Measurements from ENCODE around the gene EIF4A3.

Gene EIF4A3

DNA sequence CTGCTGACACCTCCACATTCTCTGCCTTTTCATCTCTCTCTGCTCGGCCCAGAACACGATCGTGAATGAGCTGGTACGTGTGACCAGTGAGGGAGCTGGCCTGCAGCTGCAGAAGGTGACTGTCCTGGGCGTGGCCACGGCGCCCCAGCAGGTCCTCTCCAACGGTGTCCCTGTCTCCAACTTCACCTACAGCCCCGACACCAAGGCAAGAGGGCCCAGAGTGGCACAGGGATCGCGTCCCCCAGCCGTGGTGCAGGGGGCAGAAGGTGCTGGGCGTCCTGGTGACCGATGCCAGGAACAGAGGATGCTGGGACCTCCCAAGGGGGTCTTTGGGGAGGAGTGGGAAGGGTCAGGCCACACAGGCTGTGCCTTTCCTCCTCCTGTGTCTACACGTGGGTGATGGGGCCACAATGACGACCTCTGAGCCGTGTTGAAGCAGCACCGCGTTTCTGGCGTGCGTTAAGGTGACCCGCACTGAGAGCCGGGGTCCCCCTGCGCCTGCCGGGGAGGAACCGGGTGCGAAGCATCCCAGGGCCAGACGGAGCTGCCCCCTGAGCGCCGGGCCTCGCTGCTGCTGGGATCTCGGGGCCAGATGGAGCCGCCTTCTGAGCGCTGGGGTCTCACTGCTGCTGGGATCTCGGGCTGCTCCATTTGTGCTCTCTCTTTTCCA is 28.2 kb downstream of the EIF4A3 start:
- Mint-ChIP-seq H3K27me3 (no peaks in the 10 kb centered on the region), H3K4me1 (ENCODE audit: low read depth) (no peaks in the 10 kb centered on the region), H3K36me3 (ENCODE audit: low read depth) (peaks cover 63% of the 10 kb centered on the region), H3K27ac (no peak overlapping the region), H3K4me3 (no peak overlapping the region), H3K9me3 (no peaks in the 10 kb centered on the region)
- intact Hi-C loops (cut with micrococcal nuclease) = no loop called here

DNA sequence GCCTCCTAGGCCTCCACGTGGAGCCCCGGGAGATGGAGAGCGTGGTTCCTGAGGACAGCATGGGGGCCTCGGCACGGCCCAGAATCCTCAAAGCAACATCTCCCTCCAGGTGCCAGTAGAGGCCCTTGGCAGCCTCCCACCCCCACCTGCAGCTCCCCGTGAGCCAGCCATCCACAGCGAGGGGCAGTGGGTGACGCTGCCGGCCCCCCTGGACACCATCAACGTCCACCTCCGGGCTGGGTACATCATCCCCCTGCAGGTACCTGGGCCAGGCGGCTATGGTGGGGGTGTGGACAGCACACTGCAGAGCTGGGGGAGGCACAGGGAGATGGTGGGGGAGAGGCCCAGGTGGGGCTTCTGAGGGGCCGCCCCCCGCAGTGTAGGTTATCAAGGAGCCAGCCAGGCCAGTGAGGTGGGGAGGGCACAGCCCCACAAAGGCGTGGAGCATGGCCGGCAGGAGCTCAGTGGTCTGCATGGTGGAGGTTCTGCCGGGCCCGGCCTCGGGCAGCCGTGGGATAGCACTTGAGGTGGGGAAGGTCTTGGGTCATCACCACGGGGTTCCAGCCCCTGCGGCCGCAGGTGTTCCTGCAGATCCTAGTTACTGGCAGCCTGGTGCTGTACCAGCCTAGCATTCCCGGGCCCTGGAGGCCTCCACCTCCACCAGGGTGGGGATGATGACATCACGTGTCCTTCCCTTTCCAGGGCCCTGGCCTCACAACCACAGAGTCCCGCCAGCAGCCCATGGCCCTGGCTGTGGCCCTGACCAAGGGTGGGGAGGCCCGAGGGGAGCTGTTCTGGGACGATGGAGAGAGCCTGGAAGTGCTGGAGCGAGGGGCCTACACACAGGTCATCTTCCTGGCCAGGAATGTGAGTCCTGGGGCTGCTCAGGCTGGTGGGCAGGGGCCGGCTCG is 29.2 kb downstream of the EIF4A3 start:
- H3K27ac Mint-ChIP-seq = no peak overlapping the region

DNA sequence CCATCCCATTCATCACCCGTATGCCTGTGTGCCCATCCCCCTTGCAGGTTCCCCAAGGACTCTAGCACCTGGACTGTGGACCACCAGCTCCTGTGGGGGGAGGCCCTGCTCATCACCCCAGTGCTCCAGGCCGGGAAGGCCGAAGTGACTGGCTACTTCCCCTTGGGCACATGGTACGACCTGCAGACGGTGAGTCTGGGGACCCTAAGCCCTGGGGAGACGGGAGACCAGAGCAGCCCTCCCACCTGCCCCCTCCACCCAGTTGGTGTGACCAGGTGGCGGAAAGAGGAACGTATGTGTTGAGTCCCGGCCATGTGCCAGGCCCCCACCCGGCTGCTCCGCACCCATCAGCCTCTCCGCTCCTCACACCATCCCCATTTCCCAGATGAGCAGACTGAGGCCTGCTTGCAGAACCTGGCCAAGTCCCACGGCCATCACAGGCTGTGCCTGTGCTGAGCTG is 30.0 kb downstream of the EIF4A3 start:
- Mint-ChIP-seq H3K4me1 (ENCODE audit: low read depth) (no peaks in the 10 kb centered on the region), H3K4me3 (no peak overlapping the region), H3K27ac (no peak overlapping the region), H3K36me3 (ENCODE audit: low read depth) (peaks cover 81% of the 10 kb centered on the region), H3K9me3 (no peaks in the 10 kb centered on the region), H3K27me3 (no peaks in the 10 kb centered on the region)
- intact Hi-C loops (cut with micrococcal nuclease) = no loop called here

More for the DNA sequence above, 29.2 kb downstream of the EIF4A3 start:
- no peaks in the 10 kb centered on the region for H3K4me1 Mint-ChIP-seq (ENCODE audit: low read depth)
- H3K9me3 Mint-ChIP-seq = no peaks in the 10 kb centered on the region
- H3K4me3 Mint-ChIP-seq = no peak overlapping the region
- H3K27me3 Mint-ChIP-seq = no peaks in the 10 kb centered on the region
- H3K36me3 Mint-ChIP-seq (ENCODE audit: low read depth) = peaks cover 73% of the 10 kb centered on the region
- intact Hi-C loops (cut with micrococcal nuclease) = no loop called here

- no peaks in the 10 kb centered on the region for H3K9me3 Mint-ChIP-seq
- H3K4me1 Mint-ChIP-seq (ENCODE audit: low read depth) = no peaks in the 10 kb centered on the region
- peaks cover 87% of the 10 kb centered on the region for H3K36me3 Mint-ChIP-seq (ENCODE audit: low read depth)
- H3K27me3 Mint-ChIP-seq = no peaks in the 10 kb centered on the region
- intact Hi-C loops (cut with micrococcal nuclease) = no loop called here
- H3K4me3 Mint-ChIP-seq = no peak overlapping the region
- H3K27ac Mint-ChIP-seq = no peak overlapping the region
These were observed 30.5 kb downstream of the EIF4A3 start for GRCh38 chr17:80116276-80116920.

DNA sequence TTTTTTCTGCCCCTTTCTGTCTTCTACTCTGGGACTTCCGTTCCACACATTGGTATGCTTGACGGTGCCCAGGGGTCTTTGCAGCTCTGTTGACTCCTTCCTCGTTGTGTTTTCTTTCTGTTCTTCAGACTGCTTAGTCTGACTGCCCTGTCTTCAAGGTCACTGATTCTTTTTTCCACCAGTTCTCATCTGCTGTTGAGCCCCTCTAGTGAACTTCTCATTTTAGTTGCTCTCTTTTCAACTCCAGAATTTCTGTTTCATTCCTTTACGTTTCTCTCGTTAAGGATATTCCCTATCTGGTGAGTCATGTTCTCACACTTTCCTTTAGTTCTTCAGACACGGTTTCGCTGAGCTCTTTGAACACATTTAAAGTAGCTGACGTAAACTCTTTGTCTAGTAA is 31.8 kb downstream of the EIF4A3 start:
- Mint-ChIP-seq H3K27me3 (no peaks in the 10 kb centered on the region), H3K4me1 (ENCODE audit: low read depth) (no peaks in the 10 kb centered on the region), H3K4me3 (no peak overlapping the region), H3K9me3 (no peaks in the 10 kb centered on the region), H3K36me3 (ENCODE audit: low read depth) (peaks cover 99% of the 10 kb centered on the region), H3K27ac (no peak overlapping the region)
- intact Hi-C loops (cut with micrococcal nuclease) = no loop called here

DNA sequence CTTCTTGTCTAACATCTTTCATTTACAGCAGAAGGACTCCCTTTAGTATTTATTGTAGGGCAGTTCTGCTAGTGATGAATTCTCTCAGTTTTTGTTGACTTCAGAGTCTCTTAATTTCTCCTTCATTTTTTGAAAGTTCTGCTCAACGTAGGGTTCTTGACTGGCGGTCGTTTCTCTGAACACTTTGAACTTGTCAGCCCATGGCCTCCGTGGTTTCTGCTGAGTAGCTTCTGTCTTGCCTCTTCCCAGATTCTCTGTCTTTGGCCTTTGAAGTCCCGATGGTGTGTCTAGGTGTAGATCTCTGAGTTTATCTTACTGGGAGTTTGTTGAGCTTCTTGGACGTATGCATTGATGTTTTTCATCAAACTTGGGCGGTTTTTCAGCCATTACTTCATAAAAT is 32.2 kb downstream of the EIF4A3 start:
- Mint-ChIP-seq H3K4me1 (ENCODE audit: low read depth) (no peaks in the 10 kb centered on the region), H3K9me3 (no peaks in the 10 kb centered on the region), H3K36me3 (ENCODE audit: low read depth) (peaks cover 100% of the 10 kb centered on the region), H3K4me3 (no peak overlapping the region), H3K27ac (no peak overlapping the region), H3K27me3 (no peaks in the 10 kb centered on the region)
- intact Hi-C loops (cut with micrococcal nuclease) = no loop called here

- intact Hi-C loops (cut with micrococcal nuclease) = no loop called here
- no peaks in the 10 kb centered on the region for H3K4me1 Mint-ChIP-seq (ENCODE audit: low read depth)
- no peaks in the 10 kb centered on the region for H3K27me3 Mint-ChIP-seq
- H3K9me3 Mint-ChIP-seq = no peaks in the 10 kb centered on the region
- no peak overlapping the region for H3K27ac Mint-ChIP-seq
- H3K36me3 Mint-ChIP-seq (ENCODE audit: low read depth) = peaks cover 100% of the 10 kb centered on the region
- H3K4me3 Mint-ChIP-seq = no peak overlapping the region
These were observed 33.9 kb downstream of the EIF4A3 start for GRCh38 chr17:80113033-80113484.

DNA sequence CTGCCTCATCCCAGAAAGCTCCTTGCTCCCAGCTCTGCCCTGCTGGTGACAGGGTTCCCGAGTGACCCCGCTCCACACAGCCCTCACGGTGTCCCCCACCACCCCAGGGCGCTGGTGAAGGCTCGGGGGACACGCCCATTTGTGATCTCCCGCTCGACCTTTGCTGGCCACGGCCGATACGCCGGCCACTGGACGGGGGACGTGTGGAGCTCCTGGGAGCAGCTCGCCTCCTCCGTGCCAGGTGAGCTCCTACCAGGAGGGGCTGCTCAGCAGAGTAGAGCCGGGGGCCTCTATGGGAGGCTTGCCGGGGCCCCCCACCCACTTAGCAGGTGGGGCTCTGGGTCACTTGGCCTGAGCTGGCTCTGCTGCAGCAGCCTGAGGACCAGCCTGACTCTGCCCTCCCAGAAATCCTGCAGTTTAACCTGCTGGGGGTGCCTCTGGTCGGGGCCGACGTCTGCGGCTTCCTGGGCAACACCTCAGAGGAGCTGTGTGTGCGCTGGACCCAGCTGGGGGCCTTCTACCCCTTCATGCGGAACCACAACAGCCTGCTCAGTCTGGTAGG is 34.4 kb downstream of the EIF4A3 start:
- H3K4me1 Mint-ChIP-seq (ENCODE audit: low read depth) = no peaks in the 10 kb centered on the region
- intact Hi-C loops (cut with micrococcal nuclease) = no loop called here

DNA sequence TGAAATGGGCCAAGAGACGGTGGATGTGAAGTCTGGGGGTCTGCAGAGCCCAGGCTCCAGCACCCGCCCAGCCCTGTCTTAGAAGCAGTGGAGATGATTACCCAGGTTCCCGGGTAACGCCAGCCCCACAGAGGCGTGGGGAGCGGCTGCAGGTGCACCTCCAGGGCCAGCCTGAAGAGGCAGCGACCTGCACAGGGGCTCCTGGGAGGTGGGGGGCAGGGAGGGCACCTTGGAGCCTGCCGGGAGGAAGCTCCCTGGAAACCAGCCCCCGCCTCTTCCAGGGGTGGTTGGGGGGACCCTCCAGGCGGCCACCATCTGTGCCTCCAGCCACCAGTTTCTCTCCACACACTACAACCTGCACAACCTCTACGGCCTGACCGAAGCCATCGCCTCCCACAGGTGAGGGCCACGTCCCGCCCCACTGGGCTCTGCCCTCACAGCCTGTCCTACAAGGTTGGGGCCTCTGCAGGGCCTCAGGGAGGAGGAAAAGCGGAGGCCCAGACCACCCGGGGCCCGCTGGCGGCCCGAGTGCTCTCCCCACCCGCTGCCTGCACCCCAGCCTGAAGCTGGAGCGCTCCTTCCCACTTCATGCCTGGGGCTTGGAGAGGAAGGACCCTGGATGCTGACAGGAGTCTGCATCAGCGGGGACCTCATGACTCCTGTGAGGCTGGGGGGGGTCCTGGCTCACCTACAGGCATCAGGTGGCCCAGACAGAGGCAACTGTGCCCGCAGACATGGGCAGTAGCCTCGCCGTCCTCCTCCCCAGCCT is 35.0 kb downstream of the EIF4A3 start:
- H3K27ac Mint-ChIP-seq = no peak overlapping the region

More for the DNA sequence above, 34.4 kb downstream of the EIF4A3 start:
- Mint-ChIP-seq H3K27ac (no peak overlapping the region), H3K4me3 (no peak overlapping the region), H3K9me3 (no peaks in the 10 kb centered on the region), H3K27me3 (no peaks in the 10 kb centered on the region), H3K36me3 (ENCODE audit: low read depth) (peaks cover 100% of the 10 kb centered on the region)

GRCh38 chr17:80110927-80111701 is 35.8 kb downstream of the EIF4A3 start:
- intact Hi-C loops (cut with micrococcal nuclease) = no loop called here
- Mint-ChIP-seq H3K4me3 (no peak overlapping the region), H3K27ac (no peak overlapping the region), H3K27me3 (no peaks in the 10 kb centered on the region), H3K36me3 (ENCODE audit: low read depth) (peaks cover 100% of the 10 kb centered on the region), H3K9me3 (no peaks in the 10 kb centered on the region), H3K4me1 (ENCODE audit: low read depth) (no peaks in the 10 kb centered on the region)

More for the DNA sequence above, 35.0 kb downstream of the EIF4A3 start:
- Mint-ChIP-seq H3K4me1 (ENCODE audit: low read depth) (no peaks in the 10 kb centered on the region), H3K27me3 (no peaks in the 10 kb centered on the region), H3K9me3 (no peaks in the 10 kb centered on the region), H3K36me3 (ENCODE audit: low read depth) (peaks cover 100% of the 10 kb centered on the region), H3K4me3 (no peak overlapping the region)
- intact Hi-C loops (cut with micrococcal nuclease) = no loop called here

DNA sequence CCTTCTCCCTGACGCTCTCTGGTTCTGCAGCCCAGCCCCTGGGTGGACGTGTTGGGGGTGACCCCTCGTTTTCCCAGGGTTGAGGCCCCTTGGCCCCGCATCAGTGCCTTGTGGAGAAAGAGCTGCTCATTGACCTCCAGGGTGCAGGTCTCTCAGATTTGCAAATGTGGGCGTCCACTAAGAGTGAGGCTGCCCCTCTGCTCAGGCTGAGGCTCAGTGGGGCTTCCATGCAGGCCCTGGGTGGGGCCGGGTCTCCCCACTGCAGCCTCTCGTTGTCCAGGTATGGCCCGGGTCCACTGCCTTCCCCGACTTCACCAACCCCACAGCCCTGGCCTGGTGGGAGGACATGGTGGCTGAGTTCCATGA is 36.5 kb downstream of the EIF4A3 start:
- Mint-ChIP-seq H3K9me3 (no peaks in the 10 kb centered on the region), H3K36me3 (ENCODE audit: low read depth) (peaks cover 100% of the 10 kb centered on the region), H3K27ac (no peak overlapping the region), H3K4me3 (no peak overlapping the region), H3K4me1 (ENCODE audit: low read depth) (no peaks in the 10 kb centered on the region), H3K27me3 (no peaks in the 10 kb centered on the region)
- intact Hi-C loops (cut with micrococcal nuclease) = no loop called here

- no peaks in the 10 kb centered on the region for H3K4me1 Mint-ChIP-seq (ENCODE audit: low read depth)
- no peaks in the 10 kb centered on the region for H3K9me3 Mint-ChIP-seq
- H3K36me3 Mint-ChIP-seq (ENCODE audit: low read depth) = peaks cover 100% of the 10 kb centered on the region
- H3K4me3 Mint-ChIP-seq = no peak overlapping the region
- H3K27ac Mint-ChIP-seq = no peak overlapping the region
- no peaks in the 10 kb centered on the region for H3K27me3 Mint-ChIP-seq
- intact Hi-C loops (cut with micrococcal nuclease) = no loop called here
These were observed 37.0 kb downstream of the EIF4A3 start for GRCh38 chr17:80109713-80110446.

All from dendritic cell treated with granulocyte-macrophage colony-stimulating factor and Interleukin-4, amounts not matched to agents 40 ng/mL and 50 ng/mL, for 4 days (primary cell).